Measurements from ENCODE around the gene ANKS1B.

The ANKS1B gene

GRCh38 chr12:99253068-99253467, 731.7 kb downstream of the ANKS1B start:
- no peak for DNase-seq

GRCh38 chr12:99250091-99250490, 734.6 kb downstream of the ANKS1B start:
- DNase-seq = no peak

DNA sequence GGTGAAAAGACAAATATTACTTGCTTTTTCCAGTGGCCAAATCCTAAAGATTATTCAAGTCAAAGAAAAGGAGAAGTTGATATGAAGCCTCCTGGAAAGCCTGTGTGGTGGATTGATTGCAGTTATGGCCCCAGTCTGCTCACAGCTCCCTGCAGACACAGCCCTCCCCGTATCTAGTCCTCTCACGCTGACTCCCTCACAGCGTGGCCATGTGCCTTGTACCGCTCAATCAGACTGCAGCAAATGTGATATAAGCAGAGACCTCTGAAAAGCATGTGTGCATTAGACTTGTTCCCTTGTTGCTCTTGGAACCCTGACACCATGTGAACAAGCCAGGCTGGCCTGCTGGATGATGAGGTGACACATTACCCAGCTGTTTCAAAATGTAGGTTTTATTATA, 735.2 kb downstream of the ANKS1B start:
- no peak for DNase-seq

DNA sequence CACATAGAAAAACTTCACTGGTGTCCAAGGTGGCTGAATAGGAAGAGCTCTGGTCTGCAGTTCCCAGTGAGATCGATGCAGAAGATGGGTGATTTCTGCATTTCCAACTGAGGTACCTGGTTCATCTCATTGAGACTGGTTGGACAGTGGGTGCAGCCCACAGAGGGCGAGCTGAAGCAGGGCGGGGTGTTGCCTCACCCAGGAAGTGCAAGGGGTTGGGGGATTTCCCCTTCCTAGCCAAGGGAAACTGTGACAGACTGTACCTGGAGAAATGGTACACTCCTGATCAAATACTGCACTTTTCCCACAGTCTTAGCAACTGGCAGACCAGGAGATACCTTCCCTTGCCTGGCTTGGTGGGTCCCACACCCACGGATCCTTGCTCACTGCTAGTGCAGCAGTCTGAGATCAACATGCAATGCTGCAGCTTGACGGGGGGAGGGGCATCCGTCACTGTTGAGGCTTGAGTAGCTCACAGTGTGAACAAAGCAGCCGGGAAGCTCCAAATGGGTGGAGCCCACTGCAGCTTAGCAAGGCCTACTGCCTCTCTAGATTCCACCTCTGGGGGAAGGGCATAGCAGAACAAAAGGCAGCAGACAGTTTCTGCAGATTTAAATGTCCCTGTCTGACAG, 746.7 kb downstream of the ANKS1B start:
- DNase-seq = peak; percentile 6

DNA sequence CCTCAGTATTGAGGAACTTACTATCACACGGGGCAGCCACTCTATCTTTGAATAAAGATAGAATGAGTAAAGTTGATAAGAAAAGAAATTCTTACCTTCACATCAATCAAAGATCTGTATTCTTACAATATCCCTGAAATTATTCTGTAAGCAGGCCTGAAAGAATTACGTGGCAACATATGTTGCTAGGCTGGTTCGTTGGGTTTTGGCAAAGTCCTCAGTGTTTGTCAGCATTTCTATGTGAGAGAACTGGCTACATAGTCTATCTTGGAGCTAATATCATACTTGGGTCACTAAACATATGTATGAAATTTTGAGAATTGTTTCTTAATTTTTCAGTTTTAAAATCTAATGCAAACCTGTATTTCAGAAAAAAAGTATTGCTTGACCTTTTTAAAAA, 749.4 kb downstream of the ANKS1B start:
- DNase-seq = no peak

GRCh38 chr12:99234702-99235101, 750.0 kb downstream of the ANKS1B start:
- DNase-seq = no peak

- DNase-seq = no peak
Measured at GRCh38 chr12:99232324-99232723, 752.4 kb downstream of the ANKS1B start.

- no peak for DNase-seq
Measured at GRCh38 chr12:99231031-99231430, 753.7 kb downstream of the ANKS1B start.

DNA sequence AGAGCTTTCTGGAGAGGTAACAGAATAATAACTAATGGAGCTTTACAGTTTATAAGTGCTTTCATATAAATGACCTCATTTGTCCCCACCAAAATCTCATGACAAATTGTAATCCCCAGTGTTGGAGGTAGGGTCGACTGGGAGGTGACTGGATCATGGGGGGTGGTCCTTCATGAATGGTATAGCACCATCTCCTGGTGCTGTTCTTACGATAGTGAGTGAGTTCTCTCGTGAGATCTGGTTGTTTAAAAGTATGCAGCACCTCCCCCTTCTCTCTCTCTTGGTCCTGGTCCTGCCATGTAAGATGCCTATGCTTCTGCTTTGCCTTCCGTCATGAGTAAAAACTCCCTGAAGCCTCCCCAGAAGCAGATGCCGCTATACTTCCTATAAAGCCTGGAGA, 760.5 kb downstream of the ANKS1B start:
- no peak for DNase-seq

DNA sequence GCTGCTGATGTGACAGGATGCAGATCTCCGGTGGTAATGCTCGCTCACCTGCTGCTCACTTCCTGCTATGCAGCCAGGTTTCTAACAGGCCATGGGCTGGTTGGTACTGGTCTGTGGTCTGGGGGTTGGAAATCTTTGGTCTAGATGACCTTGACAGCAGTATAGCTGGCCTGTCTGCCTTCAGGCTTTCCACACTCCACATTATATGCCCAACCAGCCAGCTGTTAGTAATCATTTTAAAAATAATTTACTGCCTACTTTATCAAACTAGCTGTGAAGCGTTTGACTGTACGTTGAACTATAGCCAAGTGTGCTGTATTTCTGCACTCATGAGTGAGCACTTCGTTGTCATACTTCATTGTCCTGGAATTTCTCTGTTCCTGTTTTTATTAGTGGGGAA, 761.2 kb downstream of the ANKS1B start:
- no peak for DNase-seq

- DNase-seq = no peak
Measured at GRCh38 chr12:99213047-99213446, 771.7 kb downstream of the ANKS1B start.

DNA sequence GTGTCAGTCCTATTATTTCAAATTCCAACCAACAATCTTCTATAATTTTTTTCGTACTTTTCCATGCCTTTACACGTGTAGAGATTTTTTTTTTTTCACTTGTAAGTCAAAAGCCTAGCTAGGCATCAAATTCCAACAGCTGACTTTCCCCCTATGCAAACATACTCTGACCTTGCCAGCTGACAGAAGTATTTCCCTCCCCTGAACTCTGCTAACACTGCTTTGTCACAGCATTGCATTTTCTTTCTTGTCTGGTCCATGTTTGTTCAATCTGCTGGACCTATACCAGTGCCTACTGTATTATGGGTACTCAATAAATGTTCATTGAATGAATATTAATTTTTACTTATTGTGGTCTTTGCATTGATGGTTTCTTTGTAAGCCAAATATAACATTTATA, 772.5 kb downstream of the ANKS1B start:
- no peak for DNase-seq

- no peak for DNase-seq
Measured at GRCh38 chr12:99205111-99205510, 779.6 kb downstream of the ANKS1B start.

- no peak for DNase-seq
Measured at GRCh38 chr12:99201906-99202645, 782.7 kb downstream of the ANKS1B start.

- no peak for DNase-seq
Measured at GRCh38 chr12:99200711-99201384, 783.9 kb downstream of the ANKS1B start.

DNA sequence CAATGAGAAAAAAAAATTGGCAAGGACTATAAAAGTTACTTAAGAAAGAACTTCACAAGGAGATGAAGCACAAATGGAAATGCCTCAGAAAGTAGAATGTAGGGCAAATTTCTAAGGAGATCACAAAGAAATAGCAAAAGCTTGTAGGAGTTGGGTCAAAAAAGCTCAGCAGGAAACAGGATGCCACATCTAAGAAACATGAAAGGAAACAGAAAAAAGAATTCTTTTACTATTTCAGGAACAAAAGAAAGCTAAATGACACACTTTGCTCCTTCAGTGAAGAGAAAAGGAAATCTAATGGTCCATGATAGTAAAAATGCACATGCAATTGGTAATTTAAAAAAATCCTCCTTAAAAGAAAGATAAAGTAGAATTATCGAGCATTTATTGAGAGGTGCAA, 789.3 kb downstream of the ANKS1B start:
- no peak for DNase-seq

GRCh38 chr12:99192489-99192888, 792.2 kb downstream of the ANKS1B start:
- no peak for DNase-seq

GRCh38 chr12:99176871-99177270, 807.9 kb downstream of the ANKS1B start:
- DNase-seq = no peak

DNA sequence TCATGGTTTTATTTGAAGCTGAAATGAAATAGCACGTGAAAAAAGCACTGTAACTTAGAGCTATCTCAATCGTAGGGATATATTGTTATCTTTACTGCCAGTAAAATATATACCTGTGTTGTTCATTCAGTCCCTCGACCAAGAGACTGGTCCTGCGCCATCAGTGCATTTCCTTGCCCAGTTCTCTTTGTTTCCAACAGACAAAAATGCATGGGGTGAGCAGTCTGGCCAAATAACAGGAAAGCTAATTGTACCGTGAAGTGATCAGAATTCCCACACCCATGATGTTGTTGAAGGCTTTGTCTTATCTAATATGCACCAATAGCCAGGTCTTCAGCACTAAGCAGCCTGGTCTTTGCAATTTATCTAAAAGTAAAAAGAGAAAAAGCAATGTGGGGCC, 814.3 kb downstream of the ANKS1B start:
- no peak for DNase-seq

DNA sequence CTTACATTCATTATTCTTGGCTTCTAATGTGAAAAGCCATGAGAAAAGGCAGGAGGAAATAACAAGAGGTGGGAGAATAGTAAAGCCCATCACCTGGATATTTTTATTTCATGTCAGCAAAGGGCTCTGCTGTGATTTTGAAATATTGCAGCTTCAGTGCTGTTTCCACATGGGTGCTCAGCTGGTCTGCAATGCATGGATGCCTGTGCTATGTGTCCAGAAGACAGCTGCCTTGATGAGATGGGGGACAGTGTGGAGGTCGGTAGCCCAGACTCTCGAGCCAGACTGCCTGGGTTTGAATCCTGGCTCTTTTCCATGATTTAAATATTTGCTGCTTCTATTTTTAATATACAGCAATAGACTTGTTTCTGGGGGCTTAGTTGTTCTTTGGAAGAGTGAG, 814.7 kb downstream of the ANKS1B start:
- no peak for DNase-seq

DNA sequence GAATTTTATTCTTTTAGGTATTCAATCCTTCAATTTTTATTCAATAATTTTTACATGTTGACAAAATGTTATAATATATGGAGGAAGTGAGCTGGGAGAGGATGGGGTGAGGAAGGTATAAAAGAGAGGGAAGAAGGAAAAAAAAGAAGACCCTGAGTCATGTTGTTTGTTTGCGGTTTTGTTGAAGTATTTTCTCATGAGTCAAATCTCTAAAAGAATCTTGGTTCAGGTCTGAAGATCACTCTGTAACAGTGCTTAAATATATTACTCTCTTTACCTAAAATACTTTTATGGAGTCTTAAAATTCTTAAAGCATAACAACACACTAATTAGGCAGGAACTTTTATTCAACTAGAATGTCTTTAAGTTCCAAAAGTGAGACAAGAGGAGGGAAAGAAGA, 826.8 kb downstream of the ANKS1B start:
- DNase-seq = no peak

- no peak for DNase-seq
Measured at GRCh38 chr12:99154983-99155336, 829.8 kb downstream of the ANKS1B start.

GRCh38 chr12:99154216-99154982, 830.3 kb downstream of the ANKS1B start:
- no peak for DNase-seq

GRCh38 chr12:99153293-99153692, 831.4 kb downstream of the ANKS1B start:
- no peak for DNase-seq

Measured in activated CD4-positive, alpha-beta T cell treated with anti-CD3 and anti-CD28 coated beads for 48 hours (primary cell).